Retinal pigment epithelial cell (primary cell): Measurements from ENCODE around the gene GLRA2.
"Not testable (repeated sequence)": the region's sequence is repeated elsewhere in the genome, so short reads cannot be mapped to it uniquely, and the experiment has no call there.

ENCODE experiments used
- DNase-seq: peaks from one replicate; pipeline ENCODE4 v3.0.0-alpha.2; 2010; ENCODE audit warnings: low read depth
- H3K4me3 ChIP-seq: 2 replicates; pipeline ENCODE4 v1.5.1; 2011; ENCODE audit warnings: mild to moderate bottlenecking, low read length, control low read depth, moderate library complexity
- CTCF ChIP-seq: conservative IDR thresholded peaks from 2 replicates; pipeline ENCODE4 v1.5.1; 2011; ENCODE audit warnings: low read depth, low read length, control low read depth, inconsistent platforms

GLRA2 gene

DNA sequence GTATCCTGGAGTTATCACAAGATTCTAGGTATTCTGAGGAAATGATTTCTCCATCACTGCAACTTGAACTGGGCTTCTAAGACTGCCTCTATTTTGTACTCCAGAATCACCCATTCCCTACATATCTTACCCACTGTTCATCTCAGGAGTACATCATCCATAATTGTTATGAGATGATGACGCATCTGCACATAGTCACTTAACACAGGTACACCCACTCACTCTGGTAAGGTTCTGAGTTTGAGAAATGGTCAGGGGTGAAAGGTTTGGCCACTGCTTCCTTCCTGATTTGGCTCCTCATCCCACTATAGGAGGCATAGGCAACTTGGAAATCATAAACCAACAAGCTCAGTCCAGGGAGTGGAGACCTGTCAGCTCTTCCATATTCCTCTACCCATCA lies 143.9 kb downstream of the GLRA2 start:
- DNase-seq, result no peak

DNA sequence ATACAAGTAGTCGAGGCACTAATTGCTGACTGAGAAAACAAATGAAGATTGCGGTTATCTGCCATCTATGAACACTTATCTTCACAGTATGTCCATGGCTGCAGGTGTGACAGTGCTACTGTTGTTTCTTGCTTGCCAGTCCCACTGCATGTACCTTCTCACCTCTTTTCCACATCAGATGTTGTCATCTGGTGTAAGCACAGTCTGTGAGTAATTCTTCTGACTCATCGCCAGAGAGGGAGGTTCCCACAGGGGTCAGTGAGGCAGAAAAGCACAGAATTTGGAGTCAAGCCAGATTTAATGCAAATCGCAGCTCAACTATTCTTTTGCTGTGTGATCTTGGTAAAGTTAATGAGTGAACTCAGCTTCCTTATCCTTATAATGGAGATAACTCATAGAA lies 144.4 kb downstream of the GLRA2 start:
- no peak for TF ChIP-seq CTCF
- no peak overlapping the region for H3K4me3 ChIP-seq
- peak; percentile 91 for DNase-seq

More for the DNA sequence above, 143.9 kb downstream of the GLRA2 start:
- no peak for TF ChIP-seq CTCF
- no peak overlapping the region for H3K4me3 ChIP-seq

- no peak for TF ChIP-seq CTCF
- no peak for DNase-seq
- no peak overlapping the region for H3K4me3 ChIP-seq
Observed at GRCh38 chrX:14675500-14675899, 146.2 kb downstream of the GLRA2 start.

GRCh38 chrX:14676431-14676830 lies 147.1 kb downstream of the GLRA2 start:
- no peak for TF ChIP-seq CTCF
- H3K4me3 ChIP-seq, result no peak overlapping the region
- peak; percentile 80 for DNase-seq

GRCh38 chrX:14688331-14688730 lies 159.0 kb downstream of the GLRA2 start:
- not testable (repeated sequence) for H3K4me3 ChIP-seq, DNase-seq

- DNase-seq, result no peak
- no peak for TF ChIP-seq CTCF
- H3K4me3 ChIP-seq, result no peak overlapping the region
Observed at GRCh38 chrX:14690553-14690952, 161.2 kb downstream of the GLRA2 start.

DNA sequence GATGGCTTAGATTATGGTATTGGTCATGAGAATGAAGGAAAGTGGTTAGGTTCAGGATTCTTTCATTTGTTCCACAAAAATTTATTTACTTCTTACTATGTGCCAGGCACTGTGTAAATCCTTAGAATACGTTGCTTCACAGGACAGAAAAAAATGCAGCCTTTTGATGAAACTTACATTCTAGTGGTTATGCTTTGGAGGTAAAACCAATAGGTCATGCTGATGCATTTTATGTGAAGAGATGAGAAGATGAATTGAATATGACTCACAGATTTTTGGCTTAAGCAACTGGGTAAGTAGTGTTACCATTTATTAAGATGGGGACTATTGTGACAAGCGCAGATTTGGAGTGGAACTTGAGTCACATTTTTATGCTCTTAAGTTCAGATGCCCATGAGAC lies 165.3 kb downstream of the GLRA2 start:
- no peak for TF ChIP-seq CTCF
- no peak overlapping the region for H3K4me3 ChIP-seq
- DNase-seq, result no peak

DNA sequence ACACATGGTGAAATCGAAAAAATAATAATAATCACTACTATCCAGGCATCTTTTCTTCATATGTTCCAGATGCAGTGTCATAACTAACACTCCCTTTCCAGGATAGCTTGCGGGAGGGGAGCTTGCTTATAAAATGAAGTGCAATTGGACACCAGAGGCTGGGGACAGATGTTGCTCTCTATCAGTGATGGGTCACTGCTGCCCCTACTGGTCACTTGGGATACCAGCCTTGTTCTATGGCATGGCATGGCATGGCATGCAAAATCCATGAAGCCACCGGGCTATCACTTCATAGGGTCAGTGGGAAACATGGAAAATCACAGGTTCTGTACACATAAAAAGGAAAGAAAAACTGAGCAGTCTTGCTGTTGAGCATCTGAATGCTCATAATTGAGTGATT lies 168.1 kb downstream of the GLRA2 start:
- TF ChIP-seq CTCF, result peak; percentile 64
- DNase-seq, result no peak
- no peak overlapping the region for H3K4me3 ChIP-seq
